ENCODE results near the gene TOMM70.

- TF ChIP-seq POLR2AphosphoS5 (IDR thresholded peaks at IDR 0.05; ENCODE audit: low read depth, low read length) (no peak), POLR2A (IDR thresholded peaks at IDR 0.05; ENCODE audit: low read depth, low read length) (no peak)
Observed at GRCh38 chr3:100403362-100404249, 2.7 kb upstream of the TOMM70 start.

Data from GM12892 (cell line).